Measurements from ENCODE around the gene FBXW5.

DNA sequence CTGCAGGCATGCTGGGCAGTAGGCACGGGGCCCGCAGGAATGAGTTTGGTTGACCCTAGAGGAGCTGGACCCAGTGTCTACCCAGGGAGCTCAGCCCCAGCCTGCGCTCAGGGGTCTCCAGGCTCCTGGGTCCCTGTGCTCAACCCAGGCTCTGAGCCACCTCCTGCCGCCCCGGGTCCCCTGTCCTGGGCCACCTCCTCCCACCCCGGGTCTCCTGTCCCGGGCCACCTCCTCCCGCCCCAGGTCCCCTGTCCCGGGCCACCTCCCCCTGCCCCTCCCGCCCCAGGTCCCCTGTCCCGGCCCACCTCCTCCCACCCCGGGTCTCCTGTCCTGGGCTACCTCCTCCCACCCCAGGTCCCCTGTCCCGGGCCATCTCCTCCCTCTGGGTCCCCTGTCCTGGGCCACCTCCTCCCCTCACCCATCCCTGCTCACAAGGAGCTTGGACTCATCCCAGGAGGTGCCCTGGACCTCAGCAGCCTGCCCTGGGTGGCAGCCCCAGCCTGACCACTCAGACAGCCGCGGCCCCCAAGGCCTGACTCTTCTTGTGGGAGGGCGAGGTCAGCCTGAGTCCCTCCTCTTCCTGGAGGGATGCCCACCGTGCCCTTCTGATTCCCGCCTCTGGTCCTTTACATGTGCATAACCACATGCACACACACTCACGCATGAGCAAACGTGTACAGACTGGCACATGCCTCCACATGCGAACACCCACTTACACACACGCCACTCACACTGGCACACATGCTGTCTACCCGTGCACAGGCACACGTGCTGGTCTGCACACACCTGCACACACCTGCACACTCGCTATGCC lies 9.9 kb upstream of the FBXW5 start:
- TF ChIP-seq SUZ12 (IDR thresholded peaks at IDR 0.05; ENCODE audit: extremely low read depth, insufficient read depth, insufficient read length) (no peak), ZNF274 (IDR thresholded peaks at IDR 0.05; ENCODE audit: low read depth, low read length) (no peak)
